ENCODE results near the gene SIN3A. TPM values are rescaled to one million over a fixed set of nuclear protein-coding genes. Genes with fewer than 3 reads are reported as not detected.
"Not testable (repeated sequence)": the region's sequence is repeated elsewhere in the genome, so short reads cannot be mapped to it uniquely, and the experiment has no call there.

SIN3A gene
- total RNA-seq, 1 experiment from 2014 or later, result 107 TPM

- intact Hi-C loops (cut with micrococcal nuclease; ENCODE audit: unreplicated experiment) (no loop called here), in situ Hi-C loops (cut with HindIII; ENCODE audit: low pct_unique_long_range_greater_than_20kb, low sequenced_read_pairs) (no loop called here)
- Histone ChIP-seq H3K27ac (ENCODE audit: low read length) (peak overlapping the region; percentile 80), H3K4me1 (ENCODE audit: control insufficient read depth, insufficient read depth, low read length) (peaks cover 18% of the 10 kb centered on the region), H3K9me3 (ENCODE audit: control insufficient read depth, insufficient read depth, low read depth, low read length) (no peaks in the 10 kb centered on the region), H3K36me3 (ENCODE audit: control insufficient read depth, insufficient read depth, low read length) (no peaks in the 10 kb centered on the region; the same call in 1 of the 2 replicates), H3K4me3 (ENCODE audit: low read depth in 2 of 2, low read length in 2 of 2) (peak overlapping the region; percentile 83 to 86), H3K27me3 (ENCODE audit: control insufficient read depth, insufficient read depth, low read length) (no peaks in the 10 kb centered on the region)
- no TSS peak for BruUV-seq (replicated peaks)
- TF ChIP-seq TCF7L2 (IDR thresholded peaks at IDR 0.05; ENCODE audit: low read depth, low read length), result peak; percentile 71
- TF ChIP-seq POLR2AphosphoS5 (IDR thresholded peaks at IDR 0.05; ENCODE audit: low read depth, low read length), result no peak
- TF ChIP-seq CTCF (IDR thresholded peaks at IDR 0.05), result no peak
- TF ChIP-seq REST (IDR thresholded peaks at IDR 0.05; ENCODE audit: insufficient read depth in 1 of 2, low read depth in 2 of 2, low read length in 1 of 2), result no peak
- TF ChIP-seq SIN3A (IDR thresholded peaks at IDR 0.05; ENCODE audit: borderline replicate concordance, insufficient read depth, low read depth, low read length), result peak; percentile 70; the same call in 1 of the 2 replicates
- DNase-seq (ENCODE audit: low read depth, low spot score) (peak; percentile 64), ATAC-seq (peak; percentile 65)
- ChIA-PET POLR2A (interaction anchor here (0.6 to 1.3 kb wide), 3 partner anchors 42 to 82 kb away, joined by 6 to 19 read pairs (median 7); partner anchors contain the start of gene MAN2C1), CTCF (interaction anchor here (0.6 to 0.7 kb wide), 2 partner anchors 82 to 128 kb away, joined by 3 to 5 read pairs; no protein-coding TSS in a partner anchor)
Measured at GRCh38 chr15:75450307-75451201, 936 bp downstream of the SIN3A start.

- ATAC-seq, result no peak
- H3K4me3 ChIP-seq (ENCODE audit: low read depth in 2 of 2, low read length in 2 of 2), result peak overlapping the region; percentile 83 to 86
- no peaks in the 10 kb centered on the region for H3K9me3 ChIP-seq (ENCODE audit: control insufficient read depth, insufficient read depth, low read depth, low read length)
- peaks cover 19% of the 10 kb centered on the region for H3K4me1 ChIP-seq (ENCODE audit: control insufficient read depth, insufficient read depth, low read length)
- in situ Hi-C loops (cut with HindIII; ENCODE audit: low pct_unique_long_range_greater_than_20kb, low sequenced_read_pairs) (no loop called here), intact Hi-C loops (cut with micrococcal nuclease; ENCODE audit: unreplicated experiment) (no loop called here)
- no peaks in the 10 kb centered on the region; the same call in 1 of the 2 replicates for H3K36me3 ChIP-seq (ENCODE audit: control insufficient read depth, insufficient read depth, low read length)
- no TSS peak for BruUV-seq (replicated peaks)
- ChIA-PET CTCF (interaction anchor here (0.7 kb wide), 1 partner anchor 129 kb away, joined by 5 read pairs; no protein-coding TSS in a partner anchor), POLR2A (interaction anchor here (0.6 kb wide), 1 partner anchor 79 kb away, joined by 6 read pairs; no protein-coding TSS in a partner anchor)
- H3K27me3 ChIP-seq (ENCODE audit: control insufficient read depth, insufficient read depth, low read length), result no peaks in the 10 kb centered on the region
- DNase-seq (ENCODE audit: low read depth, low spot score), result no peak
- TF ChIP-seq SIN3A (IDR thresholded peaks at IDR 0.05; ENCODE audit: borderline replicate concordance, insufficient read depth, low read depth, low read length), result no peak
- no peak for TF ChIP-seq POLR2AphosphoS5 (IDR thresholded peaks at IDR 0.05; ENCODE audit: low read depth, low read length)
- TF ChIP-seq TCF7L2 (IDR thresholded peaks at IDR 0.05; ENCODE audit: low read depth, low read length), result no peak
- TF ChIP-seq CTCF (IDR thresholded peaks at IDR 0.05), result no peak
- no peak for TF ChIP-seq REST (IDR thresholded peaks at IDR 0.05; ENCODE audit: insufficient read depth in 1 of 2, low read depth in 2 of 2, low read length in 1 of 2)
- H3K27ac ChIP-seq (ENCODE audit: low read length), result peak overlapping the region; percentile 80
Measured at GRCh38 chr15:75449585-75450306, 1.7 kb downstream of the SIN3A start.

GRCh38 chr15:75448171-75448570 is 3.3 kb downstream of the SIN3A start:
- peaks cover 19% of the 10 kb centered on the region for H3K4me1 ChIP-seq (ENCODE audit: control insufficient read depth, insufficient read depth, low read length)
- ATAC-seq; CTCF ChIA-PET; DNase-seq (ENCODE audit: low read depth, low spot score); BruUV-seq (replicated peaks); in situ Hi-C loops (cut with HindIII; ENCODE audit: low pct_unique_long_range_greater_than_20kb, low sequenced_read_pairs); POLR2A ChIA-PET; H3K27me3 ChIP-seq (ENCODE audit: control insufficient read depth, insufficient read depth, low read length); H3K27ac ChIP-seq (ENCODE audit: low read length); H3K4me3 ChIP-seq (ENCODE audit: low read depth in 2 of 2, low read length in 2 of 2); H3K36me3 ChIP-seq (ENCODE audit: control insufficient read depth, insufficient read depth, low read length); H3K9me3 ChIP-seq (ENCODE audit: control insufficient read depth, insufficient read depth, low read depth, low read length); intact Hi-C loops (cut with micrococcal nuclease; ENCODE audit: unreplicated experiment): not testable (repeated sequence)

All from Panc1 (cell line).